ENCODE data around the gene TSPAN14. TPM values are rescaled to one million over a fixed set of nuclear protein-coding genes. Genes with fewer than 3 reads are reported as not detected.

The TSPAN14 gene
- total RNA-seq, 2 experiments from 2014 or later: 43.9 to 45.5 TPM

DNA sequence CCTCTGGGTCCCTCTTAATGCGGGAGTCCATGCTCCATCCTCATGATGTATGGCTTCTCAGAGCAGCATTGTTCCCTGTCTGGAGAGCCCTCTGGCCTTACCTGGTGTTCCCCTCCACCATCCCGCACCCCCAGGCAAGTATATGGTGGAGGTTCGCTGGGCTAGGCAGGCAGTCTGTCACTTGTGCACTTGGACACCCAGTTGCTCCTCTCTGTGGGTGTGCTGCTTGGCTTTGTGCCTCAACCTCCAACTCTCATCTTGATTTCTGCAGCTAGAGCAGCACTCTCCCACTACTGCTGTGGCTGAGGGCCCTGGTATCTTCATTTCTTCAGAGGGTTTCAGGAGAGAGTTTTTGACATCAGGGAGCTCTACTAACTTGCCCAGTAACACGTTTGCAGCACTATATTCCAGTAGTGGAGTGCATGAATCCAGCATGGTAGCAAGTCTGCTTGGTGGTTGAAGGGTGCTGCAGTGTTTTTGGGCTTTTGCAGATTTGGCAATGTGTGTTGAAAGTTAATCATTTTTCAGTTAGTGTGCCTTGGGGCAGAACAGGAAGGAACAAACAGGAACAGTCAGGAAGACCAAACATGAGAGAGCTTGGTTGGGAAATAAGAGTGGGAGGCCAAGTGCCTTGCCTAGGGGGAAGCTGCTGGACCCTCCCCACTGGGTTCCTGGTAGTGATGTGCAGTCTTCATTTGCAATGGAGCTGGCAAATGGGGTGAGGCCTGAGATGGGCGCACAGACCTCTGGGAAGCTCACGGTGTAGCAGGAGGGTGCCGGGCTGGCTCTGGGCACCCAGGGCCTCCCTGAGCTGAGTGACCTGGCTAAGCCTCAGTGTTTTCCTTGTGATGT lies 37.4 kb downstream of the TSPAN14 start:
- POLR2A ChIA-PET: interaction anchor here (0.5 to 11.5 kb wide), 3 partner anchors 8 to 70 kb away, joined by 3 to 223 read pairs (median 9); no protein-coding TSS in a partner anchor
- ATAC-seq (no peak), DNase-seq (no peak)
- TF ChIP-seq, protein P1, sequence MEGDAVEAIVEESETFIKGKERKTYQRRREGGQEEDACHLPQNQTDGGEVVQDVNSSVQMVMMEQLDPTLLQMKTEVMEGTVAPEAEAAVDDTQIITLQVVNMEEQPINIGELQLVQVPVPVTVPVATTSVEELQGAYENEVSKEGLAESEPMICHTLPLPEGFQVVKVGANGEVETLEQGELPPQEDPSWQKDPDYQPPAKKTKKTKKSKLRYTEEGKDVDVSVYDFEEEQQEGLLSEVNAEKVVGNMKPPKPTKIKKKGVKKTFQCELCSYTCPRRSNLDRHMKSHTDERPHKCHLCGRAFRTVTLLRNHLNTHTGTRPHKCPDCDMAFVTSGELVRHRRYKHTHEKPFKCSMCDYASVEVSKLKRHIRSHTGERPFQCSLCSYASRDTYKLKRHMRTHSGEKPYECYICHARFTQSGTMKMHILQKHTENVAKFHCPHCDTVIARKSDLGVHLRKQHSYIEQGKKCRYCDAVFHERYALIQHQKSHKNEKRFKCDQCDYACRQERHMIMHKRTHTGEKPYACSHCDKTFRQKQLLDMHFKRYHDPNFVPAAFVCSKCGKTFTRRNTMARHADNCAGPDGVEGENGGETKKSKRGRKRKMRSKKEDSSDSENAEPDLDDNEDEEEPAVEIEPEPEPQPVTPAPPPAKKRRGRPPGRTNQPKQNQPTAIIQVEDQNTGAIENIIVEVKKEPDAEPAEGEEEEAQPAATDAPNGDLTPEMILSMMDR (IDR thresholded peaks at IDR 0.05): no peak
- H3K27ac Mint-ChIP-seq: peak overlapping the region; percentile 52
- peaks cover 96% of the 10 kb centered on the region for H3K4me1 Mint-ChIP-seq (ENCODE audit: low read depth)
- H3K4me3 Mint-ChIP-seq: no peak overlapping the region
- CTCF ChIA-PET: interaction anchor here (0.9 to 11.4 kb wide), 4 partner anchors 10 to 46 kb away, joined by 3 to 154 read pairs (median 4); no protein-coding TSS in a partner anchor
- intact Hi-C loops (cut with micrococcal nuclease): no loop called here
- H3K27me3 Mint-ChIP-seq: no peaks in the 10 kb centered on the region
- H3K36me3 Mint-ChIP-seq (ENCODE audit: low read depth): peaks cover 75% of the 10 kb centered on the region
- peaks cover 3% of the 10 kb centered on the region for H3K9me3 Mint-ChIP-seq

DNA sequence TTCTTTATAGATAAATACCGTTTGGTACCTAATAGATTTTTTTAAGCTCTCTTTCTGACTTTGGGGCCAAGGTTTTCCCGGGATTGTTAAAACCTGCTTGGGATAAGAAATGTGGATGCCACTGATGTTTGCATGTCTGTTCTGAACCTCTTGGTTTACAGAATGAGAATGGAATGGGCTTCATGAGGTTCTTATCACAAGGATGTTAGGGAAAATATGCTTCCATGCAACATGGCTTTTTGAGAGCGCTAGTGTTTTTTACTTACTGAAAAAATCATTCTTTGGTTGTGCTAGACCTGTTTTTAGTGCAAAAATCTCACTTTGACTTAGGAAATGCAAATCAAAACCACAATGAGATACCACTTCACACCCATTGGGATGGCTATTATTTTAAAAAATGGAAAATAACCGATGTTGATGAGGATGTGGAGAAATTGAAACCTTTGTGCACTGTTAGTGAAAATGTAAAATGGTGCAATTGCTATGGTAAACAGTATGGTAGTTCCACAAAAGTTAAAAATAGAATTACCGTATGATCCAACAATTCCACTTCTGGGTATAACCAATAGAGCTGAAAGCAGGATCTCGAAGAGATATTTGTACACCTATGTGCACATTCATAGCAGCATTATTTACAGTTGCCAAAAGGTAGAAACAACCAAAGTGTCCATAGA lies 38.9 kb downstream of the TSPAN14 start:
- Mint-ChIP-seq H3K27ac (peak overlapping the region; percentile 92), H3K36me3 (ENCODE audit: low read depth) (peaks cover 87% of the 10 kb centered on the region), H3K4me3 (peak overlapping the region; percentile 46), H3K9me3 (peaks cover 9% of the 10 kb centered on the region), H3K4me1 (ENCODE audit: low read depth) (peaks cover 96% of the 10 kb centered on the region), H3K27me3 (no peaks in the 10 kb centered on the region)
- ATAC-seq: no peak
- ChIA-PET POLR2A (interaction anchor here (2.1 to 11.5 kb wide), 2 partner anchors 9 to 23 kb away, joined by 9 to 223 read pairs; no protein-coding TSS in a partner anchor), CTCF (interaction anchor here (1.0 to 11.4 kb wide), 4 partner anchors 8 to 32 kb away, joined by 3 to 154 read pairs (median 4); no protein-coding TSS in a partner anchor)
- TF ChIP-seq, protein P1 (IDR thresholded peaks at IDR 0.05): no peak
- DNase-seq: no peak
- intact Hi-C loops (cut with micrococcal nuclease): no loop called here

DNA sequence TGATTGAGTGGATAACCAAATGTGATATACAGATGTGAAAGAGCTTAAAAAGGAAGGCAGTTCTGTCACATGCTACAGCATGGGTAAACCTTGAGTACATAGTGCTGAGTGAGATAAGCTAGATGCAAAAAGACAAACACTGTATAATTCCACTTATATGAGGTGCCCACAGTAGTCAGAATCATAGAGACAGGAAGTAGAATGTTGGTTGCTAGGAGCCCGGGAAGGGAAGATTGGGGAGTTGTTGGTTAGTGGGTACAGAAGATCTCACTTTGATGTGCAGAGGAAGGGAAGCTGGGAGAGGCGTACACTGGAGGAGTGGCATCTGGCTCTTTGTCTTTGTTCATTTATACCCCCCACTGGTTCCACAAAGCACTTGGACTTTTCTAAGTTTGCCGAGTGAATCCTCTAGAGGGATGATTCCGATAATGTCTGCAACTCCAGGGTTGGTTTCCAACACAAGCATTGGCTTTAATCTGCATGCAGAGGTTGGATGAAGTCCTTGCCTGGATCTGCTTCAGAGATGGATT lies 39.5 kb downstream of the TSPAN14 start:
- intact Hi-C loops (cut with micrococcal nuclease): no loop called here
- Mint-ChIP-seq H3K36me3 (ENCODE audit: low read depth) (peaks cover 85% of the 10 kb centered on the region), H3K9me3 (peaks cover 9% of the 10 kb centered on the region), H3K4me3 (peak overlapping the region; percentile 46), H3K27me3 (no peaks in the 10 kb centered on the region), H3K4me1 (ENCODE audit: low read depth) (peaks cover 96% of the 10 kb centered on the region), H3K27ac (peak overlapping the region; percentile 92)
- DNase-seq (peak; percentile 27), ATAC-seq (peak; percentile 60)
- POLR2A ChIA-PET: interaction anchor here (2.1 to 11.5 kb wide), 2 partner anchors 10 to 23 kb away, joined by 9 to 223 read pairs; no protein-coding TSS in a partner anchor
- TF ChIP-seq, protein P1 (IDR thresholded peaks at IDR 0.05): no peak
- CTCF ChIA-PET: interaction anchor here (1.0 to 11.4 kb wide), 3 partner anchors 7 to 28 kb away, joined by 3 to 154 read pairs (median 4); no protein-coding TSS in a partner anchor

GRCh38 chr10:80496555-80497172 lies 42.6 kb downstream of the TSPAN14 start:
- Mint-ChIP-seq H3K27me3 (no peaks in the 10 kb centered on the region), H3K4me3 (no peak overlapping the region), H3K9me3 (peaks cover 9% of the 10 kb centered on the region), H3K27ac (peak overlapping the region; percentile 90), H3K4me1 (ENCODE audit: low read depth) (peaks cover 94% of the 10 kb centered on the region), H3K36me3 (ENCODE audit: low read depth) (peaks cover 61% of the 10 kb centered on the region)
- TF ChIP-seq, protein P1 (IDR thresholded peaks at IDR 0.05): no peak
- ATAC-seq: no peak
- CTCF ChIA-PET: interaction anchor here (1.1 to 23.2 kb wide), 5 partner anchors 8 to 37 kb away, joined by 3 to 1114 read pairs (median 11); partner anchors contain the start of gene TSPAN14
- intact Hi-C loops (cut with micrococcal nuclease): no loop called here
- POLR2A ChIA-PET: interaction anchor here (0.6 to 10.2 kb wide), 9 partner anchors 10 to 89 kb away, joined by 3 to 113 read pairs (median 4); no protein-coding TSS in a partner anchor
- DNase-seq: no peak
